Mesothelial cell of epicardium (in vitro differentiated cells): ENCODE measurements around the gene GPR22. TPM values are rescaled to one million over a fixed set of nuclear protein-coding genes. Genes with fewer than 3 reads are reported as not detected.

ENCODE experiments used
- DNase-seq, 2 experiments: peaks; one replicate each; pipeline ENCODE4 v3.0.0; 2021; ENCODE audit warnings: low spot score in 2 of 2; ENCODE audit not compliant: unreplicated experiment in 2 of 2
- H3K27ac Mint-ChIP-seq: 2 replicates; pipeline ENCODE4 v1.8.0; 2021; ENCODE audit warnings: mixed read lengths
- H3K27me3 Mint-ChIP-seq: 2 replicates; pipeline ENCODE4 v1.8.0; 2021; ENCODE audit warnings: low read depth, mixed read lengths
- H3K36me3 Mint-ChIP-seq: 2 replicates; pipeline ENCODE4 v1.8.0; 2021; ENCODE audit warnings: mixed read lengths
- H3K4me1 Mint-ChIP-seq: 2 replicates; pipeline ENCODE4 v1.8.0; 2021; ENCODE audit warnings: mixed read lengths
- H3K4me3 Mint-ChIP-seq: 2 replicates; pipeline ENCODE4 v1.8.0; 2021; ENCODE audit warnings: mild to moderate bottlenecking, moderate library complexity, mixed read lengths
- H3K9me3 Mint-ChIP-seq: 2 replicates; pipeline ENCODE4 v1.8.0; 2021; ENCODE audit warnings: mixed read lengths
- total RNA-seq: library from RNA; stranded (reverse); gene quantifications from 3 replicates; pipeline ENCODE4 v1.2.1, GENCODE V29; 2021
- TF ChIP-seq, protein P1 (sequence below): fragments of 200-600 bp; sonication (generic); IDR thresholded peaks from one replicate; pipeline ENCODE4 v1.5.0; 2021; ENCODE audit warnings: antibody characterized with exemption; ENCODE audit not compliant: unreplicated experiment

GPR22 gene, protein sequence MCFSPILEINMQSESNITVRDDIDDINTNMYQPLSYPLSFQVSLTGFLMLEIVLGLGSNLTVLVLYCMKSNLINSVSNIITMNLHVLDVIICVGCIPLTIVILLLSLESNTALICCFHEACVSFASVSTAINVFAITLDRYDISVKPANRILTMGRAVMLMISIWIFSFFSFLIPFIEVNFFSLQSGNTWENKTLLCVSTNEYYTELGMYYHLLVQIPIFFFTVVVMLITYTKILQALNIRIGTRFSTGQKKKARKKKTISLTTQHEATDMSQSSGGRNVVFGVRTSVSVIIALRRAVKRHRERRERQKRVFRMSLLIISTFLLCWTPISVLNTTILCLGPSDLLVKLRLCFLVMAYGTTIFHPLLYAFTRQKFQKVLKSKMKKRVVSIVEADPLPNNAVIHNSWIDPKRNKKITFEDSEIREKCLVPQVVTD
- not detected in 3 replicates for total RNA-seq

DNA sequence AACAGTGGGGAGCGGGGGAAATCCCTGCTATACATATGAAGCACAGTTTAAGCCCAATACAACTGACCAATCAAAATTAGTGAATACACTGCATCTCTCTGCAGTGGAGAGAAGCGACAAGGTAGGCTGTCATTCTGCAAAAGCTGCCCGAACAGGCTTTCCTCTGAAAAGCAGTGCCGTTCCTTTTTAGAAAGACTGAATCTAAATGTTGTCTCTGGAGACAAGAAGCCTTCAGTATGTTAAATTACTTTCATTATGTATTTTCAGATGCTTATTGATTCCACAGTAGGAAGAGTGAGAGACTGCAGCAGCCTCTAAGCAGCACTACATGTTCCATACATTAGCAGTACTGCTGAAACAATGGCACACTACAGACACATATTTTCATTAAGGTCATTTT, at the start of gene GPR22:
Gene GPR22 (plus strand): TSS at position 129 of the 400 bp plus-strand sequence. CDS start 4,004 bp downstream, outside the sequence.
- Mint-ChIP-seq H3K27me3 (no peaks in the 10 kb centered on the region), H3K27ac (no peak within 1 kb of the TSS), H3K9me3 (no peaks in the 10 kb centered on the region), H3K4me3 (no peak within 1 kb of the TSS), H3K36me3 (no peaks in the 10 kb centered on the region), H3K4me1 (peaks cover 6% of the 10 kb centered on the region)
- TF ChIP-seq, protein P1, sequence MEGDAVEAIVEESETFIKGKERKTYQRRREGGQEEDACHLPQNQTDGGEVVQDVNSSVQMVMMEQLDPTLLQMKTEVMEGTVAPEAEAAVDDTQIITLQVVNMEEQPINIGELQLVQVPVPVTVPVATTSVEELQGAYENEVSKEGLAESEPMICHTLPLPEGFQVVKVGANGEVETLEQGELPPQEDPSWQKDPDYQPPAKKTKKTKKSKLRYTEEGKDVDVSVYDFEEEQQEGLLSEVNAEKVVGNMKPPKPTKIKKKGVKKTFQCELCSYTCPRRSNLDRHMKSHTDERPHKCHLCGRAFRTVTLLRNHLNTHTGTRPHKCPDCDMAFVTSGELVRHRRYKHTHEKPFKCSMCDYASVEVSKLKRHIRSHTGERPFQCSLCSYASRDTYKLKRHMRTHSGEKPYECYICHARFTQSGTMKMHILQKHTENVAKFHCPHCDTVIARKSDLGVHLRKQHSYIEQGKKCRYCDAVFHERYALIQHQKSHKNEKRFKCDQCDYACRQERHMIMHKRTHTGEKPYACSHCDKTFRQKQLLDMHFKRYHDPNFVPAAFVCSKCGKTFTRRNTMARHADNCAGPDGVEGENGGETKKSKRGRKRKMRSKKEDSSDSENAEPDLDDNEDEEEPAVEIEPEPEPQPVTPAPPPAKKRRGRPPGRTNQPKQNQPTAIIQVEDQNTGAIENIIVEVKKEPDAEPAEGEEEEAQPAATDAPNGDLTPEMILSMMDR: no peak
- DNase-seq: no peak

DNA sequence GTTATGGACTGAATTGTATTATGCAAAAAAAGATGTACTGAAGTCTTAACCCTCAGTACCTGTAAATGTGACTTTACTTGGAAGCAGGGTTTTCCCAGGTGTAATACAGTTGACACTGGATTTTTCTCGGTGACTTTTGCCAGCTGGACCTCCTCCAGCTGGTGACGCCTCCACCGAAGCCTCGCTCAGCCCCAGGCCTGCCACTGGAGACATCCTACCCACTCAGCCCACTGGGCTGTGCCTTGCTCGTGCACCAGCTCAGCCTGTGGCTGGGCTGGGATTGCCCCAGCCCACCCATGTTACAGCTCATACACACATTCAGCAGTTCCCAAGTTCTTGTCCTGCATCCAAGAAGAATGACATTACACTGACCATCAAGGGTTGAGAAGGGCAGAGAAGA, 42.4 kb upstream of the GPR22 start:
- H3K4me3 Mint-ChIP-seq: no peak overlapping the region
- no peaks in the 10 kb centered on the region for H3K27me3 Mint-ChIP-seq
- TF ChIP-seq, protein P1: no peak
- no peak overlapping the region for H3K27ac Mint-ChIP-seq
- peaks cover 22% of the 10 kb centered on the region for H3K36me3 Mint-ChIP-seq
- H3K4me1 Mint-ChIP-seq: no peaks in the 10 kb centered on the region
- DNase-seq: no peak
- H3K9me3 Mint-ChIP-seq: peaks cover 25% of the 10 kb centered on the region

DNA sequence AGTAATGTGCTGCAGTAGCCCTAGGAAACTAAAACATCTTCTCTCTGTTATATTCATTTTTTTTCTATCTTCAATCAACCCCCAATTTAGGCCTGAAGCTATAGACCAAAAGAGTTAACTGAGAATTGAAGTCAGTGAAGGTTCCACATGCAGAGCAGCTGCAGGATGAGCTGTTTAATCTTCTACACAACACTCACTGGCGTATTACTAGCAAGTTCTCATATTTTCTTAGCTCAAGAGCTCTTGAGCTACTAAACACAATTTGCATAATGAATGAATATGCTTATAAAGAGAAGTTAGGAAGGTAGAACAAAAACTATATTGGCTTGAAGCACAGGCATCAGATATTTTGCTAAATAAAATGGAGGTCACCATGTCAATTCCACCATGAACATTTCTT, 41.2 kb upstream of the GPR22 start:
- H3K27ac Mint-ChIP-seq: no peak overlapping the region
- no peak for DNase-seq
- no peaks in the 10 kb centered on the region for H3K27me3 Mint-ChIP-seq
- TF ChIP-seq, protein P1: no peak
- peaks cover 30% of the 10 kb centered on the region for H3K36me3 Mint-ChIP-seq
- no peaks in the 10 kb centered on the region for H3K4me1 Mint-ChIP-seq
- H3K9me3 Mint-ChIP-seq: peaks cover 34% of the 10 kb centered on the region
- no peak overlapping the region for H3K4me3 Mint-ChIP-seq

DNA sequence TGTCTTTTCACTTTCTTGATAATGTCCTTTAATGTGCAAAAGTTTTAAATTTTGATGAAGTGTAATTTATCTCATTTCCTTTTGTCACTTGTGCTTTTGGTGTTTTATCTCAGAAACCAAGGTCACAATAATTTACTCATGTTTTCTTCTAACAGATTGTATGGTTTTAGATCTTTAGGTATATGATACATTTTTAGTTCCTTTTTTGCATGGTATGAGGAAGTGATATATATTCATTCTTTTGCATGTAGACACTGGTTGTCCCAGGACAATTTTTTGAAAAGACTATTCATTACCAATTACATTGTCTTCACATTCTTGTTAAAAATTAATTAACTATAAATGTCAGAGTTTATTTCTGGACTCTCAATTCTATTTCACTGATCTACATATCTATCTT, 39.8 kb upstream of the GPR22 start:
- H3K9me3 Mint-ChIP-seq: peaks cover 44% of the 10 kb centered on the region
- H3K4me1 Mint-ChIP-seq: no peaks in the 10 kb centered on the region
- H3K27me3 Mint-ChIP-seq: no peaks in the 10 kb centered on the region
- peaks cover 35% of the 10 kb centered on the region for H3K36me3 Mint-ChIP-seq
- no peak overlapping the region for H3K27ac Mint-ChIP-seq
- TF ChIP-seq, protein P1: no peak
- no peak for DNase-seq
- H3K4me3 Mint-ChIP-seq: no peak overlapping the region

DNA sequence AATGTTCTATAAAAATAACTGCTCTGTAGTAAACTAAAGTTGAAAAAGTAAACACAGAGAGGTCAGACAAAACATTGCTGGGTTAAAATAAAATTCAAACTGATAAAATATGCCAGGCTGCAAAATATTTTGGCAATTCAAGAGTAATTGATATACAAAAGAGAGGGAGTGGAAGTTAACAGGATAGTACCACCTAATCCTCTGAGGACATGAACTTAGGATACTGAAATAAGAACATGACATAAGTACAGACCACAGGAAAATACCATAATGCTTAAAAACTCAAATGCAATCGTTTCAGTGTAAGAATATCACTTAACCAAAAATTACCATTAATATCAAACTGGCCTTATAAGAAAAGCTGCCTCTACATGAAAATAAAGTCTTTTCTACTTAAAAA, 37.6 kb upstream of the GPR22 start:
- Mint-ChIP-seq H3K9me3 (peaks cover 50% of the 10 kb centered on the region), H3K36me3 (peaks cover 35% of the 10 kb centered on the region), H3K4me3 (no peak overlapping the region), H3K27me3 (no peaks in the 10 kb centered on the region), H3K4me1 (no peaks in the 10 kb centered on the region), H3K27ac (no peak overlapping the region)
- TF ChIP-seq, protein P1: no peak
- DNase-seq: no peak
